ENCODE measurements around the gene BDP1. TPM values are rescaled to one million over a fixed set of nuclear protein-coding genes. Genes with fewer than 3 reads are reported as not detected.

Gene BDP1, protein sequence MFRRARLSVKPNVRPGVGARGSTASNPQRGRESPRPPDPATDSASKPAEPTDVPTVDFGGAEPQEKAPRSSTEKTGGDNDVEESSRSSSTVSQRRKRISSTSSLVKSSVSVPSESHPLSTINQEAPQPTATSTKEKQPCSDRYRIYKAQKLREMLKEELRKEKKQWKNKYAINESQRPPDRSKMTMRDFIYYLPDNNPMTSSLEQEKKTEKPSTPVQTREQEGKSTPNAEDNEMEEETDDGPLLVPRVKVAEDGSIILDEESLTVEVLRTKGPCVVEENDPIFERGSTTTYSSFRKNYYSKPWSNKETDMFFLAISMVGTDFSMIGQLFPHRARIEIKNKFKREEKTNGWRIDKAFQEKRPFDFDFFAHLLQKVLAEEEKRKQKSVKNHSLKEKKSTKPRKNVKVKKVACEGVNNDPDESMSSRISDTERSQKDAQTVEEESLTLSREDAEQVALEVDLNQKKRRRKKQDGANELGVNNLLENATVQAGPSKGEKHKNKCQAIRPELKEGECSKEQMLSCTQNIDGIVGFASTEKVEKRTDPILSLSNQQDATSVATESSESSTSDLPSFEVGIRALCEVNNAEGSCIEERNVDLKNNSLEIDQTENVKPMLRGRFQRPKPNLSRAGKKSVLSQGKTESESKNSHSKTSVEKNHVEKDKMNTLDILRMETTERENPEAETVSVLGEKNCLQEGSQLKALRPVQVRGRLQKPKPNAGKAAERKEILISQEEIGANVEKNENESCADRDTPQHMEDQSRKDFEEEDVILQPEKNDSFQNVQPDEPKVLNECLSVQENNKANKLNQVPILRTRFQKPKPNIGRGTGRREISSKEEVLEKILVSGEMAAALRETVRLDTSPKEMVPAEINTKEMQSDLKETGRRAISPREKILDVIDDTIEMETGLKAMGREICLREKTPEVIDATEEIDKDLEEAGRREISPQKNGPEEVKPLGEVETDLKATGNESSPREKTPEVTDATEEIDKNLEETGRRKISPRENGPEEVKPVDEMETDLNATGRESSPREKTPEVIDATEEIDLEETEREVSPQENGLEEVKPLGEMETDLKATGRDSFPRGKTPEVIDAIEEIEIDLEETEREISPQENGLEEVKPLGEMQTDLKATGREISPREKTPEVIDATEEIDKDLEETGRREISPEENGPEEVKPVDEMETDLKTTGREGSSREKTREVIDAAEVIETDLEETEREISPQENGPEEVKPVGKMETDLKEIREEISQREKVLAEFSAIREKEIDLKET (N-terminal part only)
- 3.5 TPM for polyA plus RNA-seq (2012; ENCODE audit: insufficient read length, low read depth)

DNA sequence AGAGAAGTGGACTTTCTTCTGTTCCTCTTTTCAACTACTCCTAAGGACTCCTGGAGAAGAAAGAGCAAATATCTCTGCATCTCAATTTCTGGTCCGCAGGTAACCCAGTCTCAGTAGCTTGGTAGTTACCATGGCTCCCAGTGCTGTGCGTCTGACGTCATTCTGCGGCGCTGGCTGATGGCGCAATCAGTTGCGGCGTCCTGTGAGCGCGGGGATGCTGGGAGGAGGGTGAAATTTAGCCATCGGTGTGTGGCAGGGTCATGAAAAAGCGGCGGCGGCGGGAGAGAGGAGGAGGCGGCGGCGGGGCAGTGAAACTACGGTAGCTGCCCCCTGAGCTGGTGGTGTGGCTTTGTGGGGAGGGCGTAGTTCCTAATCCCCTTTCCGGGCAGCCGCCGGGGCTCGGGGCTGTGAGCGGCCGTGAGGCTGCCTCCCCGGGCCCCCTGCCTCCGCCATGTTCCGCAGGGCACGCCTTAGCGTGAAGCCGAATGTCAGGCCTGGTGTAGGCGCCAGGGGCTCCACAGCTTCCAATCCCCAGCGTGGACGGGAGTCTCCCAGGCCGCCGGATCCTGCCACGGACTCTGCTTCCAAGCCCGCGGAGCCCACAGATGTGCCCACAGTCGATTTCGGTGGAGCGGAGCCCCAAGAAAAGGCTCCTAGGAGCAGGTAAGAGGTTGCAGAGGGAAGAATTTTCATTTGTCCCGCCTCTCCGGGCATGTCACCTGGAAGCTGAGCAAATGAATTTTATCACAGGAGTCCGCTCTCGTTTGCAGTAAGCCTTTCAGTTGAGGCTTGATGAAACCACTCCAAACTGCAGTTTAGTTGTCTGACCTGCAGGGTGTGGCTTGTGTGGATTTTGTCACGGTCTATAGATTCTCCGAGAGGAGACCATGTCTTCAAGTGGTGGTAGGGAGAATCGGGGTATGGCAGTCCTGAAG, at the start of gene BDP1:
Gene BDP1 (plus strand): TSS at position 225 of the 935 bp plus-strand sequence. CDS start 227 bp downstream, at position 452.
- TF ChIP-seq TAF1 (IDR thresholded peaks at IDR 0.05; ENCODE audit: borderline replicate concordance, insufficient read depth, low read length) (peak; percentile 61; the same call in 1 of the 2 replicates), SIN3A (IDR thresholded peaks at IDR 0.05; ENCODE audit: borderline replicate concordance, insufficient read depth, low read length) (peak; percentile 95), POLR2AphosphoS5 (IDR thresholded peaks at IDR 0.05; ENCODE audit: low read depth, low read length) (peak; percentile 75), FOXP2 (optimal IDR thresholded peaks at IDR 0.05; ENCODE audit: borderline replicate concordance, extremely low read depth, extremely low read length, insufficient read depth) (peak; percentile 90)
- TF ChIP-seq, protein P1, sequence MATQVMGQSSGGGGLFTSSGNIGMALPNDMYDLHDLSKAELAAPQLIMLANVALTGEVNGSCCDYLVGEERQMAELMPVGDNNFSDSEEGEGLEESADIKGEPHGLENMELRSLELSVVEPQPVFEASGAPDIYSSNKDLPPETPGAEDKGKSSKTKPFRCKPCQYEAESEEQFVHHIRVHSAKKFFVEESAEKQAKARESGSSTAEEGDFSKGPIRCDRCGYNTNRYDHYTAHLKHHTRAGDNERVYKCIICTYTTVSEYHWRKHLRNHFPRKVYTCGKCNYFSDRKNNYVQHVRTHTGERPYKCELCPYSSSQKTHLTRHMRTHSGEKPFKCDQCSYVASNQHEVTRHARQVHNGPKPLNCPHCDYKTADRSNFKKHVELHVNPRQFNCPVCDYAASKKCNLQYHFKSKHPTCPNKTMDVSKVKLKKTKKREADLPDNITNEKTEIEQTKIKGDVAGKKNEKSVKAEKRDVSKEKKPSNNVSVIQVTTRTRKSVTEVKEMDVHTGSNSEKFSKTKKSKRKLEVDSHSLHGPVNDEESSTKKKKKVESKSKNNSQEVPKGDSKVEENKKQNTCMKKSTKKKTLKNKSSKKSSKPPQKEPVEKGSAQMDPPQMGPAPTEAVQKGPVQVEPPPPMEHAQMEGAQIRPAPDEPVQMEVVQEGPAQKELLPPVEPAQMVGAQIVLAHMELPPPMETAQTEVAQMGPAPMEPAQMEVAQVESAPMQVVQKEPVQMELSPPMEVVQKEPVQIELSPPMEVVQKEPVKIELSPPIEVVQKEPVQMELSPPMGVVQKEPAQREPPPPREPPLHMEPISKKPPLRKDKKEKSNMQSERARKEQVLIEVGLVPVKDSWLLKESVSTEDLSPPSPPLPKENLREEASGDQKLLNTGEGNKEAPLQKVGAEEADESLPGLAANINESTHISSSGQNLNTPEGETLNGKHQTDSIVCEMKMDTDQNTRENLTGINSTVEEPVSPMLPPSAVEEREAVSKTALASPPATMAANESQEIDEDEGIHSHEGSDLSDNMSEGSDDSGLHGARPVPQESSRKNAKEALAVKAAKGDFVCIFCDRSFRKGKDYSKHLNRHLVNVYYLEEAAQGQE (IDR thresholded peaks at IDR 0.05; ENCODE audit: insufficient read depth in 1 of 2, low read depth in 2 of 2, low read length in 2 of 2): no peak

DNA sequence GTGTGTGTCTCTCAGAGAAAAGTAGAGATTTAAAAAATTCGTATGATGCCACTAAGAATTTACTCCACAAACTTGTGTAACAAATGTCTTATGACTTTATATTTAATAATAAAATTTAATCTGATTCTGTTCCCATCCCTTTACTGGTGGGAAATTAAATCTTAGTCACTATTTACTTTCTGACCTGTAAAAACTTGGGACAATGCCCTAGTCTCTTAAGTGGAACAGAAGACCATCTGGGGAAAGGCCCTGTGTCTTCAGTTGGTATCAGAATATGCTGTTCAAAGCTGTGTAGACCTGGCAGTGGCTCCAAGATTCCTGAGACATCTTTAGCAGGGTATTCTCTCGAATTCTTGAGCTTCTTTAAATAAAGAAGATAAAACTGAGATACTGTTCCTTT, 2.6 kb upstream of the BDP1 start:
- TF ChIP-seq FOXP2 (optimal IDR thresholded peaks at IDR 0.05; ENCODE audit: borderline replicate concordance, extremely low read depth, extremely low read length, insufficient read depth) (no peak), POLR2AphosphoS5 (IDR thresholded peaks at IDR 0.05; ENCODE audit: low read depth, low read length) (no peak), SIN3A (IDR thresholded peaks at IDR 0.05; ENCODE audit: borderline replicate concordance, insufficient read depth, low read length) (no peak), TAF1 (IDR thresholded peaks at IDR 0.05; ENCODE audit: borderline replicate concordance, insufficient read depth, low read length) (no peak)
- TF ChIP-seq, protein P1 (IDR thresholded peaks at IDR 0.05; ENCODE audit: insufficient read depth in 1 of 2, low read depth in 2 of 2, low read length in 2 of 2): no peak

DNA sequence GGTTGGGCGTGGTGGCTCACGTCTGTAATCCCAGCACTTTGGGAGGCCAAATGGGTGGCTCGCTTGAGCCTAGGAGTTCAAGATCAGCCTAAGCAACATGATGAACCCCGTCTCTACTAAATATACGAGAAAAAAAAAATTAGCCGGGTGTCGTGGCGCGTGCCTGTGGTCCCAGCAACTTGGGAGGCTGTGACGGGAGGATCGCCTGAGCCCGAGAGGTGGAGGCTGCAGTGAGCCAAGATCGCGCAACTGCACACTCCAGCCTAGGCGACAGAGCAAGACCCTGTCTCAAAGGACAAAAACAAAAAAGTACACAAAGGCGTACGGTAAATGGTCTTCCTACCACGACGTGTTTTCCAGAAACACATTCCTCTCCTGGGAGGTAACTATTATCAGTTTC, 538 bp upstream of the BDP1 start:
- TF ChIP-seq SIN3A (IDR thresholded peaks at IDR 0.05; ENCODE audit: borderline replicate concordance, insufficient read depth, low read length) (no peak), TAF1 (IDR thresholded peaks at IDR 0.05; ENCODE audit: borderline replicate concordance, insufficient read depth, low read length) (no peak), FOXP2 (optimal IDR thresholded peaks at IDR 0.05; ENCODE audit: borderline replicate concordance, extremely low read depth, extremely low read length, insufficient read depth) (no peak), POLR2AphosphoS5 (IDR thresholded peaks at IDR 0.05; ENCODE audit: low read depth, low read length) (no peak)
- TF ChIP-seq, protein P1 (IDR thresholded peaks at IDR 0.05; ENCODE audit: insufficient read depth in 1 of 2, low read depth in 2 of 2, low read length in 2 of 2): no peak

DNA sequence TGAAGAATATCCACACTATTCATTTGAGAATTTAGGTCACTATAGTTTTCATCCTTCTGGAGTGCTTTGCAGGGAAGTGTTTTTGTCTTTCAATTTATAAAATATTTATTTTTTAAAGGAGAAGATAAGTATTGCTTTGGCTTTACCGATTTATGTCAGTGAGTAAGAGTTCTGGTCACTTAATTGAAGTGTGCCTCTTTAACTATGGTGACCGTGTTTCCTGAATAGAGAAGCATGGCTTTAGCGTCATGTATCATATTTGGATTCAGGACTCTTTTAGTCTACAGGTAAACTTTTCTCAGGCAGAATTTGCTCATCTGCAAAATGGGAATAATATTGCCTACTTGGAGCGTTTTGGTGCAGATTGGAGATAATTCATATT, 902 bp downstream of the BDP1 start:
- TF ChIP-seq SIN3A (IDR thresholded peaks at IDR 0.05; ENCODE audit: borderline replicate concordance, insufficient read depth, low read length): no peak
- peak; percentile 29; the same call in 1 of the 2 replicates for TF ChIP-seq TAF1 (IDR thresholded peaks at IDR 0.05; ENCODE audit: borderline replicate concordance, insufficient read depth, low read length)
- no peak for TF ChIP-seq POLR2AphosphoS5 (IDR thresholded peaks at IDR 0.05; ENCODE audit: low read depth, low read length)
- no peak for TF ChIP-seq FOXP2 (optimal IDR thresholded peaks at IDR 0.05; ENCODE audit: borderline replicate concordance, extremely low read depth, extremely low read length, insufficient read depth)
